B cell (primary cell): ENCODE measurements around the gene PTPRN2. TPM values are rescaled to one million over a fixed set of nuclear protein-coding genes. Genes with fewer than 3 reads are reported as not detected.

Experiments used
- ATAC-seq: fragments of 200-7000 bp; cut with Tn5 transposase; one replicate; pipeline ENCODE4 v1.10.0; 2021; ENCODE audit warnings: low read depth, mild to moderate bottlenecking, moderate number of reproducible peaks, moderate library complexity
- CTCF ChIA-PET: fragments of 350-600 bp; sonication (Branson Sonifier 250); formaldehyde crosslinking; loops from one replicate; lab custom pipeline; 2021; ENCODE audit warnings: antibody characterized with exemption, inconsistent platforms; lab: Charles Lee
- POLR2A ChIA-PET: fragments of 350-600 bp; sonication (Branson Sonifier 250); formaldehyde crosslinking; loops from one replicate; lab custom pipeline; 2021; ENCODE audit warnings: antibody characterized with exemption; lab: Charles Lee
- DNase-seq: peaks from one replicate; pipeline ENCODE4 v3.0.0; 2013
- H2AFZ ChIP-seq: 2 replicates; pipeline ENCODE4 v1.6.1; 2012; ENCODE audit warnings: mild to moderate bottlenecking, low read depth, low read length; ENCODE audit not compliant: insufficient read depth, poor library complexity, severe bottlenecking
- H3K27ac ChIP-seq, 2 donors: 1 replicate in 1 of 2; 2 replicates in 1 of 2; pipeline ENCODE4 v1.5.1; 2012 to 2013; ENCODE audit warnings: low read length in 2 of 2, mild to moderate bottlenecking in 2 of 2, moderate library complexity in 1 of 2
- H3K27me3 ChIP-seq, 4 experiments: fragments of 200-600 bp in 1 of 4; sonication (generic) in 1 of 4; replicated peaks in 1 of 4; 1 replicate in 2 of 4; 2 replicates in 2 of 4; pipeline versions ENCODE4 v1.6.1 to v1.7.0; 2013 to 2016; ENCODE audit warnings: low read length in 3 of 4, mild to moderate bottlenecking in 2 of 4, mixed read lengths in 1 of 4, moderate library complexity in 1 of 4; ENCODE audit not compliant: insufficient read depth in 4 of 4, control insufficient read depth in 3 of 4; ENCODE audit errors: control extremely low read depth in 1 of 4
- H3K36me3 ChIP-seq, 2 experiments: replicated peaks in 1 of 2; 1 replicate in 1 of 2; 2 replicates in 1 of 2; pipeline versions ENCODE4 v1.6.1 to v1.7.1; 2013; ENCODE audit warnings: low read length in 1 of 2; ENCODE audit not compliant: insufficient read depth in 2 of 2, control insufficient read depth in 1 of 2; ENCODE audit errors: control extremely low read depth in 1 of 2, extremely low read depth in 1 of 2
- H3K4me1 ChIP-seq, 2 donors: fragments of 200-600 bp in 1 of 2; sonication (generic) in 1 of 2; 1 replicate in 1 of 2; 2 replicates in 1 of 2; pipeline versions ENCODE4 v1.5.1 to v1.6.1; 2013 to 2017; ENCODE audit warnings: low read length in 2 of 2; ENCODE audit not compliant: control insufficient read depth in 2 of 2, insufficient read depth in 2 of 2
- H3K4me2 ChIP-seq: replicated peaks from 2 replicates; pipeline ENCODE3; 2012; ENCODE audit warnings: mild to moderate bottlenecking, low read depth, low read length; ENCODE audit not compliant: poor library complexity, severe bottlenecking
- H3K4me3 ChIP-seq, 5 experiments: fragments of 200-600 bp in 1 of 5; sonication (generic) in 1 of 5; 1 replicate in 3 of 5; 2 replicates in 2 of 5; pipeline versions ENCODE4 v1.5.1 to v1.7.0; 2011 to 2016; ENCODE audit warnings: low read length in 4 of 5, mild to moderate bottlenecking in 4 of 5, low read depth in 2 of 5, control low read depth in 1 of 5, moderate library complexity in 1 of 5; ENCODE audit not compliant: insufficient read depth in 1 of 5; ENCODE audit errors: control extremely low read depth in 1 of 5, extremely low read depth in 1 of 5
- H3K79me2 ChIP-seq: fragments of 200-600 bp; sonication (generic); one replicate; pipeline ENCODE4 v1.6.0; 2016; ENCODE audit warnings: low read length; ENCODE audit not compliant: control insufficient read depth, insufficient read depth
- H3K9ac ChIP-seq: fragments of 200-600 bp; sonication (generic); 2 replicates; pipeline ENCODE4 v1.6.1; 2017; ENCODE audit warnings: mild to moderate bottlenecking, low read length, moderate library complexity
- H3K9me3 ChIP-seq, 3 donors: one replicate each; pipeline versions ENCODE4 v1.6.1 to v1.7.1; 2013; ENCODE audit warnings: low read length in 2 of 3; ENCODE audit not compliant: control insufficient read depth in 2 of 3, insufficient read depth in 1 of 3; ENCODE audit errors: control extremely low read depth in 1 of 3
- H4K20me1 ChIP-seq: 2 replicates; pipeline ENCODE4 v1.6.0; 2012; ENCODE audit warnings: mild to moderate bottlenecking, low read length; ENCODE audit not compliant: insufficient read depth, control insufficient read depth, poor library complexity, severe bottlenecking
- H3K27ac Mint-ChIP-seq: one replicate; pipeline ENCODE4 v1.8.0; 2021; ENCODE audit warnings: mixed read lengths
- H3K27me3 Mint-ChIP-seq: one replicate; pipeline ENCODE4 v1.8.0; 2021; ENCODE audit warnings: mixed read lengths
- H3K4me1 Mint-ChIP-seq: one replicate; pipeline ENCODE4 v1.8.0; 2021; ENCODE audit warnings: mixed read lengths
- H3K4me3 Mint-ChIP-seq: one replicate; pipeline ENCODE4 v1.8.0; 2021; ENCODE audit warnings: mixed read lengths
- H3K9me3 Mint-ChIP-seq: one replicate; pipeline ENCODE4 v1.8.0; 2022; ENCODE audit warnings: mixed read lengths; ENCODE audit not compliant: insufficient read depth
- EZH2 ChIP-seq: IDR thresholded peaks from 2 replicates; pipeline ENCODE4 v1.6.1; 2012; ENCODE audit warnings: borderline replicate concordance, low read depth, mild to moderate bottlenecking, moderate library complexity, low read length; ENCODE audit not compliant: insufficient read depth, poor library complexity, severe bottlenecking
- WGBS: methylation state at CpG from one replicate; pipeline ENCODE4 v1.1.5; 2013; ENCODE audit warnings: missing lambda C conversion rate; ENCODE audit not compliant: insufficient coverage; 5-methylcytosine and 5-hydroxymethylcytosine counted together
- intact Hi-C: fragments of 100-400 bp; cut with micrococcal nuclease; formaldehyde crosslinking; loops from one replicate; pipeline ENCODE4 v1.10.0; 2022
- polyA plus RNA-seq: library from polyadenylated mRNA; depleted of rRNA; stranded (reverse); fragments of >200 nt; gene quantifications from 2 replicates; pipeline ENCODE4 v1.2.3, GENCODE V29; 2012
- total RNA-seq, 2 donors: library from RNA; stranded (reverse); fragments of 120-200 nt in 1 of 2; gene quantifications; 1 replicate in 1 of 2; 2 replicates in 1 of 2; pipeline versions ENCODE4 v1.2.3 to v1.2.4, GENCODE V29; 2013 to 2022
- TF ChIP-seq, protein P1 (sequence below): fragments of 200-600 bp; IDR thresholded peaks from one replicate; pipeline ENCODE4 v1.8.0; 2022; ENCODE audit warnings: antibody characterized with exemption, mild to moderate bottlenecking

The PTPRN2 gene
- total and polyA plus RNA-seq, 2 donors (not counting 1 experiment from before 2014, with no cell fraction given): 2.0 to 5.0 TPM

DNA sequence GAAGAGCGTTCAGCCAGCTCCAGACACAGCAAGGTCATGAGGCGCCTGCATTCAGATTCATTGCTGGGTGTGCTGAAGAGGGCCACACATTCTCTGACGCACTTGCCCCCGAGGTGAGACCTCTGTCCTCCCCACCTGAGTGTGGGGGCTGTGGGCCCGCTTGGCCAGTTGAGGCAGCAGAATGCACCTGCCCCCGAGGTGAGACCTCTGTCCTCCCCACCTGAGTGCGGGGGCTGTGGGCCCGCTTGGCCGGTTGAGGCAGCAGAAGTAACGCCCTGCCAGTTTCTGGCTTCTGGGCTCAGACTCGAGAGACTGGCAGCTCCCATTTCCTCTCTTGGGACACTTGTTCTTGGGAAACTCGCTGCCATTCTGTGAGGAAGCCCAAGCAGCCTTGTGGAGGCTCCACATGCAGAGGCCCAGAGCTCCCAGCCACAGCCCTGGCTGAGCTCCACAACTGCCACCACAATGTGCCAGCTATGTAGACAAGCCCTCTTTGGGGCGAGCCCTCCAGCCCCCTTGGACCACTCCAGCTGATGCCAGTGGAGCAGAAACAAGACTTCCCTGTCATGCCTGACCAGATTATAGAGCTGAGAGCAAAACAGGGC lies 816.8 kb downstream of the PTPRN2 start:
- 91% methylated on average over 13 of the region's 13 CpGs for WGBS
- no peaks in the 10 kb centered on the region for H4K20me1 ChIP-seq
- H3K27ac ChIP-seq: no peak overlapping the region
- no peaks in the 10 kb centered on the region for H3K27me3 Mint-ChIP-seq
- peaks cover 12% of the 10 kb centered on the region for H3K9me3 Mint-ChIP-seq
- H3K4me2 ChIP-seq: no peak overlapping the region
- H3K36me3 ChIP-seq: no peaks in the 10 kb centered on the region
- H3K27ac Mint-ChIP-seq: no peak overlapping the region
- no peaks in the 10 kb centered on the region for H3K27me3 ChIP-seq
- CTCF ChIA-PET: no interaction called here
- no peak overlapping the region for H3K9ac ChIP-seq
- no peaks in the 10 kb centered on the region for H3K4me1 Mint-ChIP-seq
- H3K4me3 Mint-ChIP-seq: no peak overlapping the region
- H2AFZ ChIP-seq: no peak overlapping the region
- no peak for TF ChIP-seq EZH2
- TF ChIP-seq, protein P1, sequence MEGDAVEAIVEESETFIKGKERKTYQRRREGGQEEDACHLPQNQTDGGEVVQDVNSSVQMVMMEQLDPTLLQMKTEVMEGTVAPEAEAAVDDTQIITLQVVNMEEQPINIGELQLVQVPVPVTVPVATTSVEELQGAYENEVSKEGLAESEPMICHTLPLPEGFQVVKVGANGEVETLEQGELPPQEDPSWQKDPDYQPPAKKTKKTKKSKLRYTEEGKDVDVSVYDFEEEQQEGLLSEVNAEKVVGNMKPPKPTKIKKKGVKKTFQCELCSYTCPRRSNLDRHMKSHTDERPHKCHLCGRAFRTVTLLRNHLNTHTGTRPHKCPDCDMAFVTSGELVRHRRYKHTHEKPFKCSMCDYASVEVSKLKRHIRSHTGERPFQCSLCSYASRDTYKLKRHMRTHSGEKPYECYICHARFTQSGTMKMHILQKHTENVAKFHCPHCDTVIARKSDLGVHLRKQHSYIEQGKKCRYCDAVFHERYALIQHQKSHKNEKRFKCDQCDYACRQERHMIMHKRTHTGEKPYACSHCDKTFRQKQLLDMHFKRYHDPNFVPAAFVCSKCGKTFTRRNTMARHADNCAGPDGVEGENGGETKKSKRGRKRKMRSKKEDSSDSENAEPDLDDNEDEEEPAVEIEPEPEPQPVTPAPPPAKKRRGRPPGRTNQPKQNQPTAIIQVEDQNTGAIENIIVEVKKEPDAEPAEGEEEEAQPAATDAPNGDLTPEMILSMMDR: no peak
- peaks cover 0 to 51% (median 0%) of the 10 kb centered on the region in 3 donors for H3K9me3 ChIP-seq
- POLR2A ChIA-PET: no interaction called here
- no peaks in the 10 kb centered on the region for H3K4me1 ChIP-seq
- H3K4me3 ChIP-seq: no peak overlapping the region
- no peak for DNase-seq
- intact Hi-C loops: no loop called here
- no peaks in the 10 kb centered on the region for H3K79me2 ChIP-seq
- ATAC-seq: no peak

DNA sequence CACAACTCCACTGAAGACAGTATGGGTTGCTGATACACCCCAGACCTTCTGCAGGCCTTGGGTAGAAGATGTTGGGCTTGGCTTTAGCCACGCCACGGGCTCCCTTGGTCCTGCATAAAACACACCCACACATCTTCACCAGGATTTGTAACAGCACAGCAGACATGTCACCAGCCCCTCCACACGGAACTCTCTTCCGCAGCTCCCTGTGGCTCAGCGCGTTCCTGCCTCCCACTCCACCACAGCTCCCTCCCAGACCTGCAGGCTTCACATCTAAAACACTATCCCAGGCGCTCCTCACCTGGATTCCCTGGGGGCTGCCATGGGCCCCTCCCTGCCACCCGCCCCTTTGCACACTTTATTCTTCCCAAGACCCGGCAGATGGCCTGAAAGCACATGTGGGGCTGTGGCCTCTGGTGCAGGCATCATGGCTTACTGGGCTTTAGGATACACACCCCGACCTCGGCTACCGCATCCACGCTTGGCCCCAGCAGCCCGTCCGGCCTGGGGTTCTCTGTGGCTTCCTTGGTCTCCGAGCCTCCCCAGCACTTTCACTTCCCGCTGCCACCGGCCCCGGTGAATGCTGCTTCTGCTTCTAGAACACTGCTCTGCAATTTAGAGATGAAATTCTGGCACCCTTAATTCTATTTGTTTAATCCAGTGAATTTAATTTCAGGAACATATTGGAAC lies 818.0 kb downstream of the PTPRN2 start:
- Histone ChIP-seq H3K79me2 (no peaks in the 10 kb centered on the region), H4K20me1 (no peaks in the 10 kb centered on the region), H2AFZ (no peak overlapping the region), H3K4me2 (no peak overlapping the region), H3K4me3 (no peak overlapping the region), H3K9ac (no peak overlapping the region), H3K9me3 (peaks cover 0 to 40% (median 0%) of the 10 kb centered on the region in 3 donors), H3K27ac (no peak overlapping the region), H3K36me3 (no peaks in the 10 kb centered on the region), H3K27me3 (no peaks in the 10 kb centered on the region), H3K4me1 (no peaks in the 10 kb centered on the region)
- 68% methylated on average over 19 of the region's 19 CpGs for WGBS
- no peak overlapping the region for H3K4me3 Mint-ChIP-seq
- intact Hi-C loops: no loop called here
- ATAC-seq: no peak
- TF ChIP-seq, protein P1: no peak
- TF ChIP-seq EZH2: no peak
- H3K27ac Mint-ChIP-seq: no peak overlapping the region
- DNase-seq: no peak
- no peaks in the 10 kb centered on the region for H3K27me3 Mint-ChIP-seq
- POLR2A ChIA-PET: no interaction called here
- CTCF ChIA-PET: no interaction called here
- no peaks in the 10 kb centered on the region for H3K4me1 Mint-ChIP-seq
- peaks cover 17% of the 10 kb centered on the region for H3K9me3 Mint-ChIP-seq
